SK-N-SH (cell line): Measurements from ENCODE around the gene SMAD7. TPM values are rescaled to one million over a fixed set of nuclear protein-coding genes. Genes with fewer than 3 reads are reported as not detected.

ENCODE experiments used
- CTCF ChIA-PET: fragments of 300-600, 350-600 bp; formaldehyde crosslinking; extraction: SDS; loops from one replicate; lab custom pipeline; 2021; lab: Yijun Ruan, JAX
- POLR2A ChIA-PET: fragments of 350-600 bp; sonication (Branson Sonifier 250); formaldehyde crosslinking; extraction: SDS; loops from one replicate; lab custom pipeline; 2020; ENCODE audit warnings: antibody characterized with exemption, inconsistent platforms; lab: Yijun Ruan, JAX
- DNase-seq: peaks from one replicate; pipeline ENCODE4 v3.0.0; 2012
- H2AFZ ChIP-seq: fragments of 200-600 bp; sonication (generic); 2 replicates; pipeline ENCODE4 v1.8.1; 2016; ENCODE audit warnings: antibody characterized with exemption, mild to moderate bottlenecking, low read depth
- H3F3A ChIP-seq: fragments of 200-600 bp; sonication (generic); replicated peaks from 2 replicates; pipeline ENCODE3; 2016; ENCODE audit warnings: antibody characterized with exemption, mild to moderate bottlenecking; ENCODE audit not compliant: insufficient read depth
- H3K27ac ChIP-seq, 2 experiments: fragments of 200-500 bp in 1 of 2; fragments of 200-600 bp in 1 of 2; sonication (Bioruptor generic) in 1 of 2; sonication (generic), shearing (Covaris generic) in 1 of 2; 2 replicates each; pipeline versions ENCODE4 v1.5.1 to v1.6.1; 2014 to 2016; ENCODE audit warnings: low read depth in 2 of 2, inconsistent platforms in 1 of 2, low read length in 1 of 2, mild to moderate bottlenecking in 1 of 2, mixed read lengths in 1 of 2
- H3K27me3 ChIP-seq: fragments of 200-600 bp; sonication (generic), shearing (Covaris generic); 2 replicates; pipeline ENCODE4 v1.6.1; 2016; ENCODE audit warnings: mixed run types; ENCODE audit not compliant: insufficient read depth
- H3K36me3 ChIP-seq, 2 experiments: fragments of 200-500 bp in 1 of 2; fragments of 200-600 bp in 1 of 2; sonication (Bioruptor generic) in 1 of 2; sonication (generic) in 1 of 2; replicated peaks in 1 of 2; 2 replicates each; pipeline versions ENCODE3 to v1.5.1; 2014 to 2016; ENCODE audit warnings: low read length in 1 of 2, mild to moderate bottlenecking in 1 of 2; ENCODE audit not compliant: insufficient read depth in 2 of 2, control insufficient read depth in 1 of 2
- H3K4me1 ChIP-seq, 2 experiments: fragments of 200-500 bp in 1 of 2; fragments of 200-600 bp in 1 of 2; sonication (Bioruptor generic) in 1 of 2; sonication (generic), shearing (Covaris generic) in 1 of 2; 2 replicates each; pipeline versions ENCODE4 v1.5.1 to v1.6.1; 2014 to 2016; ENCODE audit warnings: low read depth in 1 of 2, low read length in 1 of 2, mixed run types in 1 of 2; ENCODE audit not compliant: insufficient read depth in 2 of 2, control insufficient read depth in 1 of 2
- H3K4me2 ChIP-seq: fragments of 200-600 bp; sonication (generic), shearing (Covaris generic); 2 replicates; pipeline ENCODE4 v1.6.1; 2017; ENCODE audit warnings: mixed run types
- H3K4me3 ChIP-seq, 2 experiments: fragments of 200-500 bp in 1 of 2; fragments of 200-600 bp in 1 of 2; sonication (Bioruptor generic) in 1 of 2; sonication (generic), shearing (Covaris generic) in 1 of 2; 2 replicates each; pipeline versions ENCODE4 v1.5.1 to v1.8.1; 2014 to 2016; ENCODE audit warnings: low read depth in 2 of 2, inconsistent platforms in 1 of 2, low read length in 1 of 2, mild to moderate bottlenecking in 1 of 2, mixed read lengths in 1 of 2, moderate library complexity in 1 of 2
- H3K79me2 ChIP-seq: fragments of 200-600 bp; sonication (generic); 2 replicates; pipeline ENCODE4 v1.8.1; 2017; ENCODE audit warnings: mild to moderate bottlenecking; ENCODE audit not compliant: insufficient read depth
- H3K9ac ChIP-seq: fragments of 200-600 bp; sonication (generic); 2 replicates; pipeline ENCODE4 v1.6.1; 2017; ENCODE audit warnings: mixed run types
- H3K9me2 ChIP-seq: fragments of 200-600 bp; sonication (generic); 2 replicates; pipeline ENCODE4 v1.6.1; 2017; ENCODE audit warnings: mixed run types
- H3K9me3 ChIP-seq: fragments of 200-600 bp; sonication (generic); 2 replicates; pipeline ENCODE4 v1.6.1; 2017; ENCODE audit warnings: mixed run types, mild to moderate bottlenecking, moderate library complexity
- H4K20me1 ChIP-seq: fragments of 200-600 bp; sonication (generic); 2 replicates; pipeline ENCODE4 v1.6.1; 2017; ENCODE audit warnings: mild to moderate bottlenecking, mixed run types; ENCODE audit not compliant: insufficient read depth
- ELF1 ChIP-seq: IDR thresholded peaks from 2 replicates; pipeline ENCODE4 v1.4.0; 2012
- FOXJ3 ChIP-seq: sonication (generic); formaldehyde crosslinking; IDR thresholded peaks from 2 replicates; pipeline ENCODE4 v1.5.1; 2020; ENCODE audit warnings: mild to moderate bottlenecking, missing genetic modification reagents
- GABPA ChIP-seq: IDR thresholded peaks from 2 replicates; pipeline ENCODE4 v1.4.0; 2012; ENCODE audit warnings: low read depth, mild to moderate bottlenecking
- POLR2AphosphoS5 ChIP-seq: IDR thresholded peaks from 2 replicates; pipeline ENCODE4 v1.6.1; 2012; ENCODE audit warnings: low read depth, low read length
- RCOR1 ChIP-seq: fragments of 150-350 bp; IDR thresholded peaks from 2 replicates; pipeline ENCODE4 v1.6.1; 2017; ENCODE audit warnings: antibody characterized with exemption, low read length
- RFX5 ChIP-seq: IDR thresholded peaks from 2 replicates; pipeline ENCODE4 v1.6.1; 2012; ENCODE audit warnings: mild to moderate bottlenecking, improper control_type of control experiment, low read length
- SMC3 ChIP-seq: IDR thresholded peaks from 2 replicates; pipeline ENCODE4 v1.6.1; 2012; ENCODE audit warnings: low read depth, low read length, improper control_type of control experiment
- TAF1 ChIP-seq: IDR thresholded peaks from 2 replicates; pipeline ENCODE4 v1.6.1; 2012; ENCODE audit warnings: low read depth, mild to moderate bottlenecking, low read length, moderate library complexity, borderline replicate concordance
- TCF12 ChIP-seq: IDR thresholded peaks from 2 replicates; pipeline ENCODE4 v1.4.0; 2012
- USF1 ChIP-seq: IDR thresholded peaks from 2 replicates; pipeline ENCODE4 v1.4.0; 2012; ENCODE audit warnings: low read depth, borderline replicate concordance
- USF2 ChIP-seq: fragments of 150-350 bp; IDR thresholded peaks from 2 replicates; pipeline ENCODE4 v1.6.1; 2017; ENCODE audit warnings: antibody characterized with exemption, low read length, low read depth, borderline replicate concordance
- YY1 ChIP-seq: IDR thresholded peaks from 2 replicates; pipeline ENCODE4 v1.4.0; 2012; ENCODE audit warnings: low read depth, mild to moderate bottlenecking
- WGBS: methylation state at CpG from one replicate; pipeline ENCODE4 v1.1.6; 2017; ENCODE audit warnings: low lambda C conversion rate; 5-methylcytosine and 5-hydroxymethylcytosine counted together
- polyA plus RNA-seq, 3 experiments: library from polyadenylated mRNA; depleted of rRNA; stranded (reverse); fragments of >200 nt; gene quantifications; 2 replicates each; pipeline ENCODE4 v1.2.3, GENCODE V29; 2012
- TF ChIP-seq, protein P1 (sequence below): IDR thresholded peaks from 2 replicates; pipeline ENCODE4 v1.4.0; 2012; ENCODE audit warnings: low read depth, borderline replicate concordance

SMAD7 gene
- polyA plus RNA-seq, 1 of the 3 experiments (the other 2 are of a cell fraction), result 20.0 TPM

DNA sequence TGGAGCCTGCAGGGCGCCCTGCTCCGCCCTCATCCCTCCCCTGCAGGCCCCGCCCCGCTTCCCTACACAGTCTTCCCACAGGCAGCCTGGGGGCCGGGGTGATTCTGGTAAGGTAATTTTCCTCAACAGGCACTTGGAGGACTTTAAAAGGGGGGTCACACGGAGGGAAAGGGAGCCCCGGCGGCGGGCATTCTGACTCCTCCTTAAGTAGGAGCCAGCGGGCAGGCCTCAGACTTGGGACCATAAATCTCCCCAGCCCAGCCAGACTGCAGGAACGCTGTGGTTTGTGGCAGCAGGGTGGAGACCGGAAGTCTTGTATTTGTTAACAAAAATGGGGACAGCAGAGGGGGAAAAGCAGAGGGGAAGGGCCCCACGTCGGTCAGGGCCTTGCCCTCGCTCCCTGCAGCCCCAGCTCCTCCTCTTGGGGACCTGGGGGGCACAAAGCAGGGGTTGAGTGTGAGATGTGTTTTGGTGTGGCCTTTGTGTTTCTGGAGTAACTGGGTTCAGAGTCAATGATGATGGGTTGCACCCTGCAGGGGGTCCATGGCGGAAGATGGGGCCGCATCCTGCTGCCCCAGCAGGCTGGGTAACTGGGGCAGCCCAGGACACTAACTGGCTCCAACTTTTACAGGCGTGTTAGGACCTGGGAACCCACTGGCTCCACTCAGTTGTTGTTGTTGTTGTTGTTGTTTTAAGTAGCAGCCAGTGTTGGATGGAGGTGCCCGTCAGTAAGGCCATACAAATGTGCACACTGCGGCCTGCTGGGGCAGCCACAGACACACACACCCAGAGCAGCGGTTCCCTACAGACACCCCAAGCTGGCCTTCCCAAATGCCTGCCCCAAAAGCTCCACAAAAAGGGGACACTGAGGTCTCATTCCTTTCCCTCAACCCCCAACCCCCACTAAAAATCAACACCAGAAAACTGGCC is 27.7 kb downstream of the SMAD7 start (continued):
- no peak for TF ChIP-seq GABPA
- TF ChIP-seq TCF12, result peak; percentile 87
- TF ChIP-seq POLR2AphosphoS5, result peak; percentile 4
- 0 out of 2 replicates have a peak, but pooled peaks have one; percentile 28 for TF ChIP-seq YY1
- 0 out of 2 replicates have a peak, but pooled peaks have one; percentile 33 for TF ChIP-seq TAF1
- no peak for TF ChIP-seq USF2
- no peak for TF ChIP-seq FOXJ3

- peaks cover 79% of the 10 kb centered on the region for H3F3A ChIP-seq
- no peak for TF ChIP-seq SMC3
- TF ChIP-seq USF1, result no peak
- TF ChIP-seq, protein P1, sequence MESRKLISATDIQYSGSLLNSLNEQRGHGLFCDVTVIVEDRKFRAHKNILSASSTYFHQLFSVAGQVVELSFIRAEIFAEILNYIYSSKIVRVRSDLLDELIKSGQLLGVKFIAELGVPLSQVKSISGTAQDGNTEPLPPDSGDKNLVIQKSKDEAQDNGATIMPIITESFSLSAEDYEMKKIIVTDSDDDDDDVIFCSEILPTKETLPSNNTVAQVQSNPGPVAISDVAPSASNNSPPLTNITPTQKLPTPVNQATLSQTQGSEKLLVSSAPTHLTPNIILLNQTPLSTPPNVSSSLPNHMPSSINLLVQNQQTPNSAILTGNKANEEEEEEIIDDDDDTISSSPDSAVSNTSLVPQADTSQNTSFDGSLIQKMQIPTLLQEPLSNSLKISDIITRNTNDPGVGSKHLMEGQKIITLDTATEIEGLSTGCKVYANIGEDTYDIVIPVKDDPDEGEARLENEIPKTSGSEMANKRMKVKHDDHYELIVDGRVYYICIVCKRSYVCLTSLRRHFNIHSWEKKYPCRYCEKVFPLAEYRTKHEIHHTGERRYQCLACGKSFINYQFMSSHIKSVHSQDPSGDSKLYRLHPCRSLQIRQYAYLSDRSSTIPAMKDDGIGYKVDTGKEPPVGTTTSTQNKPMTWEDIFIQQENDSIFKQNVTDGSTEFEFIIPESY, result no peak
- TF ChIP-seq RFX5, result no peak
- no peak for TF ChIP-seq TAF1
- no peak for TF ChIP-seq ELF1
- TF ChIP-seq RCOR1, result no peak
- ChIA-PET CTCF (interaction anchor here (0.6 to 1.5 kb wide), 3 partner anchors 16 to 477 kb away, joined by 3 to 5 read pairs (median 3); no protein-coding TSS in a partner anchor), POLR2A (no interaction called here)
- H3K9ac ChIP-seq, result peak overlapping the region; percentile 37; the same call in 1 of the 2 replicates
- H3K79me2 ChIP-seq, result peaks cover 93% of the 10 kb centered on the region
- H3K4me3 ChIP-seq, result peak overlapping the region in 1 of 2 experiments; percentile 46; a peak in 2 of 4 replicates
- 41% methylated on average over 5 of the region's 7 CpGs for WGBS
- H3K27me3 ChIP-seq, result no peaks in the 10 kb centered on the region
- no peak overlapping the region for H2AFZ ChIP-seq
- peaks cover 26 to 34% of the 10 kb centered on the region in 2 experiments for H3K36me3 ChIP-seq
- no peaks in the 10 kb centered on the region for H3K9me2 ChIP-seq
- peak overlapping the region; percentile 78 for H3K4me2 ChIP-seq
- peaks cover 79% of the 10 kb centered on the region for H4K20me1 ChIP-seq
- no peaks in the 10 kb centered on the region for H3K9me3 ChIP-seq
- DNase-seq, result no peak
- H3K4me1 ChIP-seq, result peaks cover 55 to 61% of the 10 kb centered on the region in 2 experiments
- H3K27ac ChIP-seq, result peak overlapping the region; percentile 85 to 91
These were observed 28.5 kb downstream of the SMAD7 start for GRCh38 chr18:48922226-48922800.
